ENCODE measurements around the gene CABP5. TPM values are rescaled to one million over a fixed set of nuclear protein-coding genes. Genes with fewer than 3 reads are reported as not detected.
"Not testable (repeated sequence)": the region's sequence is repeated elsewhere in the genome, so short reads cannot be mapped to it uniquely, and the experiment has no call there.

CABP5 gene
- not detected for total RNA-seq
- total RNA-seq (2013): not detected
- 0 reads per million in 29 experiments for total RNA-seq

- H3K9me3 Mint-ChIP-seq: no peaks in the 10 kb centered on the region
- POLR2A ChIA-PET: no interaction called here
- no peak within 1 kb of the TSS for H3K27ac Mint-ChIP-seq
- Histone ChIP-seq H3K4me1 (ENCODE audit: control insufficient read depth in 1 of 2, extremely low read depth in 1 of 2, insufficient read depth in 2 of 2, low read length in 2 of 2) (no peaks in the 10 kb centered on the region), H3K27ac (ENCODE audit: low read length) (no peak within 1 kb of the TSS), H3K4me3 (ENCODE audit: control insufficient read depth in 1 of 2, extremely low read depth in 1 of 2, low read length in 1 of 2) (no peak within 1 kb of the TSS), H3K36me3 (ENCODE audit: control insufficient read depth in 2 of 2, extremely low read depth in 1 of 2, insufficient read depth in 1 of 2, low read length in 1 of 2) (no peaks in the 10 kb centered on the region), H3K27me3 (replicated peaks in 1 of 2; ENCODE audit: control insufficient read depth in 2 of 2, extremely low read depth in 1 of 2, insufficient read depth in 2 of 2, low read length in 1 of 2) (peaks cover 0 to 16% of the 10 kb centered on the region in 2 experiments), H3K9me3 (no peaks in the 10 kb centered on the region)
- no peak within 1 kb of the TSS for H3K4me3 Mint-ChIP-seq
- ATAC-seq (replicated peaks in 1 of 4): no peak
- CTCF ChIA-PET: no interaction called here
- 87% methylated on average over 3 of the region's 10 CpGs for WGBS (ENCODE audit: insufficient coverage)
- no peak for DNase-seq
- H3K27me3 Mint-ChIP-seq: peaks cover 44 to 59% of the 10 kb centered on the region in 2 donors
- no peaks in the 10 kb centered on the region for H3K36me3 Mint-ChIP-seq
- no peaks in the 10 kb centered on the region for H3K4me1 Mint-ChIP-seq
These were observed at the start of gene CABP5 for GRCh38 chr19:48043675-48044258. Gene CABP5, minus strand, starts transcription at chr19:48044079. Its CDS starts 157 bp downstream, at chr19:48043922.

- H3K27ac ChIP-seq (ENCODE audit: low read length); DNase-seq; H3K4me3 Mint-ChIP-seq; H3K9me3 ChIP-seq; H3K4me1 ChIP-seq (ENCODE audit: control insufficient read depth in 1 of 2, extremely low read depth in 1 of 2, insufficient read depth in 2 of 2, low read length in 2 of 2); H3K36me3 ChIP-seq (ENCODE audit: control insufficient read depth in 2 of 2, extremely low read depth in 1 of 2, insufficient read depth in 1 of 2, low read length in 1 of 2); H3K4me3 ChIP-seq (ENCODE audit: control insufficient read depth in 1 of 2, extremely low read depth in 1 of 2, low read length in 1 of 2); POLR2A ChIA-PET; ATAC-seq (replicated peaks in 1 of 4); H3K27ac Mint-ChIP-seq; H3K4me1 Mint-ChIP-seq: not testable (repeated sequence)
- WGBS (ENCODE audit: insufficient coverage): no CpG with 5 or more reads among the region's 13 CpGs
- Mint-ChIP-seq H3K9me3 (peaks cover 15 to 22% (median 18%) of the 10 kb centered on the region in 3 donors), H3K36me3 (peaks cover 11% of the 10 kb centered on the region), H3K27me3 (peaks cover 26% of the 10 kb centered on the region in 2 donors)
- H3K27me3 ChIP-seq (replicated peaks in 1 of 2; ENCODE audit: control insufficient read depth in 2 of 2, extremely low read depth in 1 of 2, insufficient read depth in 2 of 2, low read length in 1 of 2): peaks cover 0 to 31% of the 10 kb centered on the region in 2 experiments
- CTCF ChIA-PET: interaction anchor here in 1 of 2 donors (0.6 kb wide), 1 partner anchor 27 kb away, joined by 6 read pairs; no protein-coding TSS in a partner anchor
These were observed 47.3 kb upstream of the CABP5 start for GRCh38 chr19:48091111-48091718.

GRCh38 chr19:48090281-48090802 is 46.5 kb upstream of the CABP5 start:
- no peaks in the 10 kb centered on the region for H3K4me1 Mint-ChIP-seq
- 89% methylated on average over 4 of the region's 5 CpGs for WGBS (ENCODE audit: insufficient coverage)
- no peak overlapping the region for H3K4me3 Mint-ChIP-seq
- Histone ChIP-seq H3K27ac (ENCODE audit: low read length) (no peak overlapping the region), H3K36me3 (ENCODE audit: control insufficient read depth in 2 of 2, extremely low read depth in 1 of 2, insufficient read depth in 1 of 2, low read length in 1 of 2) (no peaks in the 10 kb centered on the region), H3K27me3 (replicated peaks in 1 of 2; ENCODE audit: control insufficient read depth in 2 of 2, extremely low read depth in 1 of 2, insufficient read depth in 2 of 2, low read length in 1 of 2) (peaks cover 0 to 28% of the 10 kb centered on the region in 2 experiments), H3K9me3 (no peaks in the 10 kb centered on the region), H3K4me1 (ENCODE audit: control insufficient read depth in 1 of 2, extremely low read depth in 1 of 2, insufficient read depth in 2 of 2, low read length in 2 of 2) (no peaks in the 10 kb centered on the region), H3K4me3 (ENCODE audit: control insufficient read depth in 1 of 2, extremely low read depth in 1 of 2, low read length in 1 of 2) (no peak overlapping the region)
- H3K9me3 Mint-ChIP-seq: peaks cover 15 to 22% (median 18%) of the 10 kb centered on the region in 3 donors
- ChIA-PET CTCF (interaction anchor here in 1 of 2 donors (0.6 kb wide), 1 partner anchor 28 kb away, joined by 6 read pairs; no protein-coding TSS in a partner anchor), POLR2A (no interaction called here)
- peaks cover 21 to 27% of the 10 kb centered on the region in 2 donors for H3K27me3 Mint-ChIP-seq
- no peak for DNase-seq
- H3K27ac Mint-ChIP-seq: no peak overlapping the region
- H3K36me3 Mint-ChIP-seq: peaks cover 7% of the 10 kb centered on the region
- ATAC-seq (replicated peaks in 1 of 4): no peak

- H3K27ac Mint-ChIP-seq; H3K9me3 ChIP-seq; H3K27ac ChIP-seq (ENCODE audit: low read length); H3K36me3 ChIP-seq (ENCODE audit: control insufficient read depth in 2 of 2, extremely low read depth in 1 of 2, insufficient read depth in 1 of 2, low read length in 1 of 2); POLR2A ChIA-PET; H3K4me3 Mint-ChIP-seq; H3K36me3 Mint-ChIP-seq; H3K4me1 Mint-ChIP-seq; CTCF ChIA-PET; H3K4me1 ChIP-seq (ENCODE audit: control insufficient read depth in 1 of 2, extremely low read depth in 1 of 2, insufficient read depth in 2 of 2, low read length in 2 of 2); DNase-seq; H3K9me3 Mint-ChIP-seq; H3K4me3 ChIP-seq (ENCODE audit: control insufficient read depth in 1 of 2, extremely low read depth in 1 of 2, low read length in 1 of 2); ATAC-seq (replicated peaks in 1 of 4): not testable (repeated sequence)
- peaks cover 0 to 28% of the 10 kb centered on the region in 2 experiments for H3K27me3 ChIP-seq (replicated peaks in 1 of 2; ENCODE audit: control insufficient read depth in 2 of 2, extremely low read depth in 1 of 2, insufficient read depth in 2 of 2, low read length in 1 of 2)
- 61% methylated on average over 2 of the region's 6 CpGs for WGBS (ENCODE audit: insufficient coverage)
- H3K27me3 Mint-ChIP-seq: peaks cover 21 to 27% of the 10 kb centered on the region in 2 donors
These were observed 45.1 kb upstream of the CABP5 start for GRCh38 chr19:48088991-48089390.

GRCh38 chr19:48085904-48086864 is 42.3 kb upstream of the CABP5 start:
- 86% methylated on average over 4 of the region's 7 CpGs for WGBS (ENCODE audit: insufficient coverage)
- ChIA-PET CTCF (no interaction called here), POLR2A (no interaction called here)
- no peaks in the 10 kb centered on the region for H3K4me1 Mint-ChIP-seq
- no peak overlapping the region for H3K4me3 Mint-ChIP-seq
- peaks cover 18 to 23% of the 10 kb centered on the region in 2 donors for H3K27me3 Mint-ChIP-seq
- H3K36me3 Mint-ChIP-seq: no peaks in the 10 kb centered on the region
- Histone ChIP-seq H3K9me3 (no peaks in the 10 kb centered on the region), H3K36me3 (ENCODE audit: control insufficient read depth in 2 of 2, extremely low read depth in 1 of 2, insufficient read depth in 1 of 2, low read length in 1 of 2) (no peaks in the 10 kb centered on the region), H3K27me3 (replicated peaks in 1 of 2; ENCODE audit: control insufficient read depth in 2 of 2, extremely low read depth in 1 of 2, insufficient read depth in 2 of 2, low read length in 1 of 2) (peaks cover 0 to 28% of the 10 kb centered on the region in 2 experiments), H3K27ac (ENCODE audit: low read length) (no peak overlapping the region), H3K4me3 (ENCODE audit: control insufficient read depth in 1 of 2, extremely low read depth in 1 of 2, low read length in 1 of 2) (no peak overlapping the region), H3K4me1 (ENCODE audit: control insufficient read depth in 1 of 2, extremely low read depth in 1 of 2, insufficient read depth in 2 of 2, low read length in 2 of 2) (no peaks in the 10 kb centered on the region)
- ATAC-seq (replicated peaks in 1 of 4) (no peak), DNase-seq (no peak)
- H3K9me3 Mint-ChIP-seq: no peaks in the 10 kb centered on the region
- no peak overlapping the region for H3K27ac Mint-ChIP-seq

GRCh38 chr19:48085076-48085475 is 41.2 kb upstream of the CABP5 start:
- ChIA-PET POLR2A (no interaction called here), CTCF (no interaction called here)
- Mint-ChIP-seq H3K4me3 (no peak overlapping the region), H3K4me1 (no peaks in the 10 kb centered on the region), H3K27ac (no peak overlapping the region), H3K36me3 (no peaks in the 10 kb centered on the region), H3K27me3 (peaks cover 14 to 23% of the 10 kb centered on the region in 2 donors), H3K9me3 (no peaks in the 10 kb centered on the region)
- no peak for ATAC-seq (replicated peaks in 1 of 4)
- no peak overlapping the region for H3K4me3 ChIP-seq (ENCODE audit: control insufficient read depth in 1 of 2, extremely low read depth in 1 of 2, low read length in 1 of 2)
- H3K4me1 ChIP-seq (ENCODE audit: control insufficient read depth in 1 of 2, extremely low read depth in 1 of 2, insufficient read depth in 2 of 2, low read length in 2 of 2): no peaks in the 10 kb centered on the region
- H3K27ac ChIP-seq (ENCODE audit: low read length): no peak overlapping the region
- no peaks in the 10 kb centered on the region for H3K36me3 ChIP-seq (ENCODE audit: control insufficient read depth in 2 of 2, extremely low read depth in 1 of 2, insufficient read depth in 1 of 2, low read length in 1 of 2)
- H3K27me3 ChIP-seq (replicated peaks in 1 of 2; ENCODE audit: control insufficient read depth in 2 of 2, extremely low read depth in 1 of 2, insufficient read depth in 2 of 2, low read length in 1 of 2): peaks cover 0 to 21% of the 10 kb centered on the region in 2 experiments
- no peaks in the 10 kb centered on the region for H3K9me3 ChIP-seq
- WGBS (ENCODE audit: insufficient coverage): no CpG with 5 or more reads among the region's 3 CpGs
- no peak for DNase-seq
